K562 treated with DMSO at 1 percent for 12 hours (cell line): ENCODE measurements around the gene CACYBP. TPM values are rescaled to one million over a fixed set of nuclear protein-coding genes. Genes with fewer than 3 reads are reported as not detected.

Source experiments
- total RNA-seq: library from RNA; unstranded; fragments of 300-600 nt; gene quantifications from 2 replicates; pipeline ENCODE4 v1.2.3, GENCODE V29; 2022; ENCODE audit not compliant: insufficient read depth

The CACYBP gene, protein sequence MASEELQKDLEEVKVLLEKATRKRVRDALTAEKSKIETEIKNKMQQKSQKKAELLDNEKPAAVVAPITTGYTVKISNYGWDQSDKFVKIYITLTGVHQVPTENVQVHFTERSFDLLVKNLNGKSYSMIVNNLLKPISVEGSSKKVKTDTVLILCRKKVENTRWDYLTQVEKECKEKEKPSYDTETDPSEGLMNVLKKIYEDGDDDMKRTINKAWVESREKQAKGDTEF
- 156 and 213 TPM in 2 replicates for total RNA-seq

DNA sequence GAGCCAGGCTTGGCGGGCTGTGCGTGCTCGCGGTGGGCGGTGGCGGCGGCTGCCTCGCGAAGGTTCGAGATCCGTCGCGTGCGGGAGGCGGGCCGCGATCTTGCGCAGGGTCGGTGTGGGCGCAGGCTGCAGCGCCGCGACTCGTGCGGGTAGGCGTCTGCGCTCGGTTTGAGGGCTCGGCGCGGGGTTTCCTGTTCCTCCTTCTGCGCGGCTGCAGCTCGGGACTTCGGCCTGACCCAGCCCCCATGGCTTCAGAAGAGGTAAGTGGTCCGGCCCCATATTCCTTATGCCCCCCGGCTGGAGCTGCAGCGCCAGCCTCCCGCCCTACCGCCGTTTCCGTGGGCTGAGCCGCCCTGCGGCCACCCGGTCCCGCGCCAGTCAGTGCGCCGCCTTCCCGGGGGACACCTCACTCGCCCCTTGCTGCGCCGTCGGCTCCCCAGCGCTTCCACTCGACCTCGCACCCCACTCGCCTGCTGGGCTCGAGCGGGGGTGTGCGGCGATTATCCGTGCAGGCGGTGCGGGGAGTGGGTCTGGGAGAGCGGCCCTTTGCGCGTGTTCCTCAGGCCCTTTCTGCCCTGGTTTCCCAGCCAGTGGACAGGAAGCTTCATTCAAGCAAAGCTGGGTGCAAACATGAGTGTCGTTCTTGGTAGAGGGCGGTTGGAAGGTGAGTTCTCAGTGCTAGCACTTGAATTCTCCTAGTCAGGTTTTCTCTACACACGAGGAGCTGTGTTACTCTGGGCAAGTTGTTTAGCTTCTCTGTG is at the start of gene CACYBP:
TSS of gene CACYBP (plus strand) at position 12 of the 761 bp plus-strand sequence. CDS start at position 246, 234 bp downstream.

DNA sequence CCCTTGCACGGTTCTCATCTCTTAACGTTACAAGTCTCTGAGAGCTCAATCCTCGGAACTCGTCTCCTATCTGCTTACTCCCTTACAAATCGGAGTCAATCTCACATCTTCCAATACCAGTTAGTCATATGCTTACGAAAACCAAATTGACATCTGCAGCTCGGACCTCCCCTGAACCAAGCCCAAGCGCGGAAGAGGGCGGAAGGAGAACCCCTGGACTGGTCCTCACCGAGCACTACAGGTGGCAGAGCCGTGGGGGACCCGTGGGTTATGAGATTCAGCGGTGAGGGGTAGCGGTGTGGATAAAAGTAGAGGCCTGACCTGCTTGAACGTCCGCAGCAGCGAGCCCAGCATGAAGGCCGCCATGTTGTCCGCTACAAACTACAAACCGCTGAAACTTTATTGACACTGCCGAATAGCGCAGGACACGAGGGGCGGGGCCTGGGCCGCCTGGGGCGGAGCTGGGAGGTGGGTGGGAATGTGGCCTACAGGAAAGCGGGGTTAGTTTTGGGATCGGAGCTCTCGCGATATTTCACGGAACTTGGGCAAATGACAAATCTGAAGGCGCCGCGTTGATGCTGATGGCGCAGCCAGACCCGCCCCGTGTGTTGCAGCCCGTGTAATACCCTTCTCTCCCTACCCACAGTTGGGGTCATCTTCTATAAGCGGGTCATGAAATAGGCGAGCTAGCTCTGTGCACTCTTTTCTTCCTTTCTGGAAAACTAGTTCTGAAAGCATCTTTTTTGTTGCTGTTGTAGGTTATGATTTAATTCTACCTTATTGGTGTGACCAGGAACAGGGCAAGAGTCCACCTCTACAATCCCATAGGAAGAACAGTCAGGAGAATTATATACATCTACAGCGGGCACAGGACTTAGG is 23.5 kb downstream of the CACYBP start, which contains the start of gene MRPS14:
TSS of gene MRPS14 (minus strand) at position 383 of the 879 bp plus-strand sequence. CDS start at position 366, 17 bp downstream.

Other genes with a start within 250 kb of the CACYBP start
- gene MRPS14, start 23.5 kb downstream of the CACYBP start, total RNA-seq = 11.3 and 20.7 TPM in 2 replicates
- 0.14 TPM in 1 of 2 replicates, not detected in the other for gene TNN, start 67.9 kb downstream of the CACYBP start, total RNA-seq
- gene KIAA0040, start 192.8 kb downstream of the CACYBP start, total RNA-seq = 9.9 and 30.8 TPM in 2 replicates